Mesenchymal stem cell (in vitro differentiated cells and primary cell): Measurements from ENCODE around the gene TSKS.

Experiments
- DNase-seq: peaks from one replicate; pipeline ENCODE4 v3.0.0-alpha.2; 2013
- H2AFZ ChIP-seq: one replicate; pipeline ENCODE4 v1.6.1; 2013; ENCODE audit warnings: low read depth, mild to moderate bottlenecking, control low read depth, inconsistent platforms, low read length, moderate library complexity
- H2AK5ac ChIP-seq: 2 replicates; pipeline ENCODE4 v1.6.1; 2013; ENCODE audit warnings: low read length, moderate library complexity, mild to moderate bottlenecking, inconsistent platforms; ENCODE audit not compliant: severe bottlenecking
- H2BK120ac ChIP-seq: one replicate; pipeline ENCODE4 v1.6.1; 2013; ENCODE audit warnings: low read depth, mild to moderate bottlenecking, inconsistent platforms, low read length, moderate library complexity
- H2BK12ac ChIP-seq, 2 experiments: one replicate each; pipeline ENCODE4 v1.6.1; 2013; ENCODE audit warnings: inconsistent platforms in 2 of 2, low read length in 2 of 2, mild to moderate bottlenecking in 2 of 2, moderate library complexity in 2 of 2, control low read depth in 1 of 2
- H2BK15ac ChIP-seq: one replicate; pipeline ENCODE4 v1.6.1; 2013; ENCODE audit warnings: mild to moderate bottlenecking, low read depth, inconsistent platforms; ENCODE audit not compliant: poor library complexity, severe bottlenecking
- H2BK5ac ChIP-seq: 2 replicates; pipeline ENCODE4 v1.6.1; 2013; ENCODE audit warnings: low read depth, mild to moderate bottlenecking, low read length, control low read depth, inconsistent platforms; ENCODE audit not compliant: poor library complexity, severe bottlenecking
- H3K14ac ChIP-seq, 2 experiments: one replicate each; pipeline ENCODE4 v1.6.1; 2013; ENCODE audit warnings: inconsistent platforms in 2 of 2, low read length in 2 of 2, control low read depth in 1 of 2, mild to moderate bottlenecking in 1 of 2, moderate library complexity in 1 of 2
- H3K18ac ChIP-seq, 2 experiments: one replicate each; pipeline ENCODE4 v1.6.1; 2013; ENCODE audit warnings: inconsistent platforms in 2 of 2, low read length in 2 of 2, control low read depth in 1 of 2, low read depth in 1 of 2, mild to moderate bottlenecking in 1 of 2
- H3K23ac ChIP-seq, 2 experiments: one replicate each; pipeline ENCODE4 v1.6.1; 2013; ENCODE audit warnings: inconsistent platforms in 2 of 2, low read length in 2 of 2, mild to moderate bottlenecking in 2 of 2, moderate library complexity in 2 of 2, control low read depth in 1 of 2
- H3K27ac ChIP-seq: 2 replicates; pipeline ENCODE4 v1.5.1; 2013; ENCODE audit warnings: mild to moderate bottlenecking, moderate library complexity, low read length, control low read depth, inconsistent platforms; ENCODE audit not compliant: poor library complexity, severe bottlenecking
- H3K27me3 ChIP-seq, 2 experiments: 2 replicates each; pipeline versions ENCODE4 v1.6.1 to v1.7.0; 2013; ENCODE audit warnings: low read length in 2 of 2, mild to moderate bottlenecking in 2 of 2, moderate library complexity in 2 of 2, control low read depth in 1 of 2, inconsistent platforms in 1 of 2; ENCODE audit not compliant: control insufficient read depth in 1 of 2, insufficient read depth in 1 of 2
- H3K36me3 ChIP-seq, 2 experiments: 2 replicates each; pipeline versions ENCODE4 v1.6.1 to v1.7.0; 2013; ENCODE audit warnings: low read length in 2 of 2, control low read depth in 1 of 2, inconsistent platforms in 1 of 2, low read depth in 1 of 2, mild to moderate bottlenecking in 1 of 2; ENCODE audit not compliant: insufficient read depth in 2 of 2, control insufficient read depth in 1 of 2
- H3K4ac ChIP-seq, 2 experiments: one replicate each; pipeline ENCODE4 v1.6.1; 2013; ENCODE audit warnings: inconsistent platforms in 2 of 2, low read length in 2 of 2, mild to moderate bottlenecking in 2 of 2, moderate library complexity in 2 of 2, control low read depth in 1 of 2, low read depth in 1 of 2
- H3K4me1 ChIP-seq: 2 replicates; pipeline ENCODE4 v1.6.1; 2013; ENCODE audit warnings: low read depth, low read length, control low read depth; ENCODE audit not compliant: control insufficient read depth, insufficient read depth
- H3K4me2 ChIP-seq: 2 replicates; pipeline ENCODE4 v1.6.1; 2013; ENCODE audit warnings: low read length, mild to moderate bottlenecking, inconsistent platforms; ENCODE audit not compliant: poor library complexity, severe bottlenecking
- H3K4me3 ChIP-seq, 2 experiments: 2 replicates each; pipeline versions ENCODE4 v1.5.1 to v1.7.0; 2013; ENCODE audit warnings: low read length in 2 of 2, mild to moderate bottlenecking in 2 of 2, control low read depth in 1 of 2, low read depth in 1 of 2; ENCODE audit not compliant: insufficient read depth in 1 of 2
- H3K79me1 ChIP-seq: replicated peaks from 2 replicates; pipeline ENCODE4 v1.6.1; 2013; ENCODE audit warnings: mild to moderate bottlenecking, control low read depth, low read length, inconsistent platforms; ENCODE audit not compliant: poor library complexity, severe bottlenecking
- H3K9ac ChIP-seq: 2 replicates; pipeline ENCODE4 v1.7.0; 2013; ENCODE audit warnings: mild to moderate bottlenecking, low read length, moderate library complexity
- H3K9me3 ChIP-seq: 2 replicates; pipeline ENCODE4 v1.7.0; 2013; ENCODE audit warnings: mild to moderate bottlenecking, low read length; ENCODE audit not compliant: control insufficient read depth
- H4K8ac ChIP-seq: one replicate; pipeline ENCODE4 v1.6.1; 2013; ENCODE audit warnings: inconsistent platforms, mild to moderate bottlenecking, low read length, moderate library complexity
- H4K91ac ChIP-seq: one replicate; pipeline ENCODE4 v1.6.1; 2013; ENCODE audit warnings: mild to moderate bottlenecking, low read length, inconsistent platforms
- WGBS: methylation state at CpG from one replicate; pipeline ENCODE4 v1.1.7; 2013; ENCODE audit warnings: mixed read lengths; 5-methylcytosine and 5-hydroxymethylcytosine counted together

Gene TSKS

GRCh38 chr19:49807058-49807903 lies 44.2 kb upstream of the TSKS start:
- H3K14ac ChIP-seq, result no peak overlapping the region
- no peak overlapping the region for H3K23ac ChIP-seq
- peaks cover 6% of the 10 kb centered on the region for H3K79me1 ChIP-seq
- H4K8ac ChIP-seq, result no peak overlapping the region
- H3K27ac ChIP-seq, result no peak overlapping the region
- DNase-seq, result no peak
- H3K4me3 ChIP-seq, result no peak overlapping the region
- no peak overlapping the region for H3K18ac ChIP-seq
- H4K91ac ChIP-seq, result peak overlapping the region; percentile 8
- WGBS, result 95% methylated on average over 17 of the region's 18 CpGs
- no peak overlapping the region for H3K9ac ChIP-seq
- no peak overlapping the region for H2BK120ac ChIP-seq
- H3K9me3 ChIP-seq, result no peaks in the 10 kb centered on the region
- H2AK5ac ChIP-seq, result no peak overlapping the region
- H3K4me1 ChIP-seq, result peaks cover 14% of the 10 kb centered on the region
- H3K36me3 ChIP-seq, result peaks cover 54 to 67% of the 10 kb centered on the region in 2 experiments
- H2BK15ac ChIP-seq, result no peak overlapping the region
- H2BK12ac ChIP-seq, result no peak overlapping the region
- H3K4ac ChIP-seq, result no peak overlapping the region
- H2AFZ ChIP-seq, result no peak overlapping the region
- no peak overlapping the region for H3K4me2 ChIP-seq
- no peak overlapping the region for H2BK5ac ChIP-seq
- no peaks in the 10 kb centered on the region for H3K27me3 ChIP-seq

GRCh38 chr19:49806620-49806959 lies 43.5 kb upstream of the TSKS start:
- Histone ChIP-seq H3K14ac (no peak overlapping the region), H2BK15ac (no peak overlapping the region), H3K9ac (no peak overlapping the region), H4K8ac (no peak overlapping the region), H3K23ac (no peak overlapping the region), H3K4me1 (peaks cover 17% of the 10 kb centered on the region), H3K18ac (no peak overlapping the region), H3K79me1 (peaks cover 6% of the 10 kb centered on the region), H2AK5ac (no peak overlapping the region), H3K4me2 (no peak overlapping the region), H2BK12ac (no peak overlapping the region), H2AFZ (no peak overlapping the region), H3K4ac (no peak overlapping the region), H3K27ac (no peak overlapping the region), H4K91ac (no peak overlapping the region), H3K27me3 (no peaks in the 10 kb centered on the region), H3K9me3 (no peaks in the 10 kb centered on the region), H2BK5ac (no peak overlapping the region), H3K36me3 (peaks cover 54 to 74% of the 10 kb centered on the region in 2 experiments), H2BK120ac (no peak overlapping the region), H3K4me3 (no peak overlapping the region)
- DNase-seq, result no peak
- 93% methylated on average over 7 of the region's 8 CpGs for WGBS

- H3K4me2 ChIP-seq, result no peak overlapping the region
- no peak overlapping the region for H3K4ac ChIP-seq
- H3K36me3 ChIP-seq, result peaks cover 57 to 78% of the 10 kb centered on the region in 2 experiments
- H2AFZ ChIP-seq, result no peak overlapping the region
- no peak overlapping the region for H3K9ac ChIP-seq
- no peak overlapping the region for H2BK120ac ChIP-seq
- H2BK12ac ChIP-seq, result no peak overlapping the region
- peaks cover 17% of the 10 kb centered on the region for H3K4me1 ChIP-seq
- H4K91ac ChIP-seq, result no peak overlapping the region
- H4K8ac ChIP-seq, result no peak overlapping the region
- H3K79me1 ChIP-seq, result peaks cover 7% of the 10 kb centered on the region
- 86% methylated on average over 20 of the region's 20 CpGs for WGBS
- H2BK5ac ChIP-seq, result no peak overlapping the region
- no peaks in the 10 kb centered on the region for H3K9me3 ChIP-seq
- H2BK15ac ChIP-seq, result no peak overlapping the region
- H2AK5ac ChIP-seq, result no peak overlapping the region
- H3K4me3 ChIP-seq, result no peak overlapping the region
- H3K14ac ChIP-seq, result no peak overlapping the region
- no peak overlapping the region for H3K27ac ChIP-seq
- no peak for DNase-seq
- no peak overlapping the region for H3K18ac ChIP-seq
- no peaks in the 10 kb centered on the region for H3K27me3 ChIP-seq
- H3K23ac ChIP-seq, result no peak overlapping the region
Measured at GRCh38 chr19:49805822-49806619, 42.9 kb upstream of the TSKS start.

GRCh38 chr19:49803529-49803856 lies 40.4 kb upstream of the TSKS start:
- Histone ChIP-seq H3K27ac (no peak overlapping the region), H2BK5ac (no peak overlapping the region), H3K14ac (no peak overlapping the region), H3K9ac (no peak overlapping the region), H3K23ac (no peak overlapping the region), H3K27me3 (no peaks in the 10 kb centered on the region), H3K4me2 (no peak overlapping the region), H3K79me1 (peaks cover 15% of the 10 kb centered on the region), H3K9me3 (no peaks in the 10 kb centered on the region), H3K4ac (no peak overlapping the region), H2BK15ac (no peak overlapping the region), H4K91ac (peak overlapping the region; percentile 11), H3K4me1 (peaks cover 7% of the 10 kb centered on the region), H3K4me3 (no peak overlapping the region), H2BK12ac (no peak overlapping the region), H4K8ac (no peak overlapping the region), H2AFZ (no peak overlapping the region), H2BK120ac (no peak overlapping the region), H3K36me3 (peaks cover 82 to 99% of the 10 kb centered on the region in 2 experiments), H3K18ac (no peak overlapping the region), H2AK5ac (no peak overlapping the region)
- DNase-seq, result no peak
- 96% methylated on average over 6 of the region's 6 CpGs for WGBS
